ENCODE data around the gene TBC1D8B. TPM values are rescaled to one million over a fixed set of nuclear protein-coding genes. Genes with fewer than 3 reads are reported as not detected.

The TBC1D8B gene
- total and polyA plus RNA-seq, 2 of the 8 experiments (the other 6 are each of a cell fraction or from before 2014, with no cell fraction given), result 0.91 to 8.4 TPM

DNA sequence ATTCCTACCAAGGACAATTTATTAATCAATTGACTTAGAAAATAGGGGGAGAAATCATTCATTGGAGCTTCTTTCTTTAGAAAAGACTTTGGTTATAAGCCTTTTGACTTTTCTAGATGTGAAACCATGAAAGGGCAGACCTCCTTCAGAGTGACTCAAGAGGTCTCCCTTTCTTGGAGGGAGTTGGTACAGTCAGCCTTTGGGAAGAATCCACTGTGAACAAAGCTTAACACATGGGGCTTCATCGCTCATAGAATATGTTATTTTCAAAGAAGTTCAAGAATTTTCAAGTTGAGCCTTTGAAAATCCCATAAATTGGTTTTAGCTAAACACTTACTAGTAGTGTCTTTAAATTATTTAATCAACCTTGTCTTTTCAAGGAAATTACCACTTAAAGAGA is 72.7 kb downstream of the TBC1D8B start:
- 83% methylated on average over 1 of the region's 1 CpG; no CpG with 5 or more reads in 1 of the 2 experiments for WGBS, 2 experiments (ENCODE audit: extremely low coverage in 1 of 2, insufficient coverage in 1 of 2, insufficient read length in 1 of 2, insufficient replicate concordance in 2 of 2, low coverage in 1 of 2, low lambda C conversion rate in 2 of 2, missing lambda C conversion rate in 1 of 2)
- ChIA-PET POLR2A (ENCODE audit: partially characterized antibody) (no interaction called here), CTCF (ENCODE audit: partially characterized antibody) (interaction anchor here (0.7 to 4.2 kb wide), 8 partner anchors 12 to 97 kb away, joined by 3 to 19 read pairs (median 4); no protein-coding TSS in a partner anchor)
- Histone ChIP-seq H3K79me1 (ENCODE audit: low read depth, low read length) (no peaks in the 10 kb centered on the region), H2BK15ac (ENCODE audit: low read length) (no peak overlapping the region), H2AFZ (ENCODE audit: low read length) (no peak overlapping the region), H3K23me2 (ENCODE audit: low read depth, low read length) (no peaks in the 10 kb centered on the region), H2BK20ac (ENCODE audit: low read length) (no peak overlapping the region), H3K18ac (ENCODE audit: extremely low read depth, low read length) (no peak overlapping the region), H2AK5ac (ENCODE audit: low read depth, low read length) (no peak overlapping the region), H3K14ac (ENCODE audit: insufficient read length) (no peak overlapping the region), H3K4me1 (replicated peaks in 1 of 4; ENCODE audit: control insufficient read depth in 3 of 4, insufficient read depth in 4 of 4, low read length in 3 of 4) (no peaks in the 10 kb centered on the region), H4K91ac (replicated peaks; ENCODE audit: insufficient read length, low read length) (no peak overlapping the region), H2BK120ac (replicated peaks; ENCODE audit: low read depth, low read length) (no peak overlapping the region), H3K36me3 (ENCODE audit: control insufficient read depth in 2 of 4, insufficient read depth in 4 of 4, low read length in 3 of 4) (no peaks in the 10 kb centered on the region), H3K4me2 (ENCODE audit: insufficient read depth in 1 of 2, low read depth in 2 of 2, low read length in 2 of 2) (no peak overlapping the region), H3K56ac (replicated peaks; ENCODE audit: insufficient read length, low read depth, low read length) (no peak overlapping the region), H3K27me3 (replicated peaks in 1 of 4; ENCODE audit: control insufficient read depth in 3 of 4, extremely low read depth in 1 of 4, insufficient read depth in 3 of 4, low read length in 3 of 4) (no peaks in the 10 kb centered on the region), H3K9ac (replicated peaks in 1 of 4; ENCODE audit: extremely low read depth in 1 of 4, low read depth in 3 of 4, low read length in 3 of 4) (no peak overlapping the region), H3K79me2 (ENCODE audit: control insufficient read depth in 1 of 2, insufficient read depth in 2 of 2, low read length in 2 of 2) (no peaks in the 10 kb centered on the region), H3K27ac (ENCODE audit: low read depth, low read length) (no peak overlapping the region), H2BK12ac (ENCODE audit: low read depth, low read length) (no peak overlapping the region), H2BK5ac (ENCODE audit: low read depth, low read length) (no peak overlapping the region), H4K8ac (ENCODE audit: extremely low read depth, insufficient read depth, low read length) (no peak overlapping the region), H3K9me3 (ENCODE audit: insufficient read depth in 2 of 2, low read depth in 1 of 2, low read length in 1 of 2) (no peaks in the 10 kb centered on the region), H4K20me1 (replicated peaks in 1 of 2; ENCODE audit: control insufficient read depth in 1 of 2, insufficient read depth in 2 of 2, low read length in 2 of 2) (no peaks in the 10 kb centered on the region), H3K23ac (ENCODE audit: insufficient read length) (no peak overlapping the region), H3K4me3 (ENCODE audit: extremely low read depth in 1 of 4, insufficient read depth in 2 of 4, low read depth in 3 of 4, low read length in 4 of 4) (no peak overlapping the region), H4K5ac (ENCODE audit: insufficient read length, low read depth, low read length) (no peak overlapping the region), H3K4ac (replicated peaks; ENCODE audit: insufficient read length, low read depth, low read length) (no peak overlapping the region)
- no peak for FAIRE-seq
- TF ChIP-seq KDM5A (IDR thresholded peaks at IDR 0.05; ENCODE audit: low read length) (no peak), BCL11A (IDR thresholded peaks at IDR 0.05; ENCODE audit: low read depth in 2 of 2, low read length in 2 of 2) (no peak), SRF (IDR thresholded peaks at IDR 0.05; ENCODE audit: low read depth, low read length) (no peak), EGR1 (IDR thresholded peaks at IDR 0.05; ENCODE audit: borderline replicate concordance, low read depth, low read length) (no peak), RAD21 (IDR thresholded peaks at IDR 0.05 in 1 of 2, conservative IDR thresholded peaks at IDR 0.05 in 1 of 2; ENCODE audit: low read depth in 2 of 2, low read length in 2 of 2) (no peak), TBP (IDR thresholded peaks at IDR 0.05; ENCODE audit: low read depth, low read length) (no peak), EZH2 (IDR thresholded peaks at IDR 0.05; ENCODE audit: low read depth, low read length, severe bottlenecking) (no peak), SIRT6 (IDR thresholded peaks at IDR 0.05; ENCODE audit: low read length) (no peak), RBBP5 (IDR thresholded peaks at IDR 0.05; ENCODE audit: borderline replicate concordance, low read depth, low read length) (no peak), SIN3A (conservative IDR thresholded peaks at IDR 0.05 in 1 of 2, IDR thresholded peaks at IDR 0.05 in 1 of 2; ENCODE audit: low read depth in 1 of 2, low read length in 2 of 2) (no peak), ZNF274 (IDR thresholded peaks at IDR 0.05; ENCODE audit: borderline replicate concordance, extremely low read depth, low read length) (no peak), MAX (IDR thresholded peaks at IDR 0.05) (no peak)
- DNase-seq (ENCODE audit: low read depth in 1 of 2, low spot score in 2 of 2), result no peak

All from H1 (cell line).